MM.1S (cell line): ENCODE measurements around the gene KRT75.

Experiments used
- DNase-seq: peaks from one replicate; pipeline ENCODE4 v3.0.0-alpha.2; 2015
- H2AFZ ChIP-seq: fragments of 300-600 bp; sonication (generic); 2 replicates; pipeline ENCODE4 v1.6.0; 2016; ENCODE audit warnings: antibody characterized with exemption, low read length
- H3F3A ChIP-seq: fragments of 300-600 bp; sonication (generic); 2 replicates; pipeline ENCODE4 v1.6.1; 2016; ENCODE audit warnings: mild to moderate bottlenecking, antibody characterized with exemption, low read length, moderate library complexity, mixed read lengths; ENCODE audit not compliant: insufficient read depth
- H3K27ac ChIP-seq: fragments of 300-600 bp; sonication (generic); 2 replicates; pipeline ENCODE4 v1.5.1; 2016; ENCODE audit warnings: mild to moderate bottlenecking, low read length
- H3K27me3 ChIP-seq: fragments of 300-600 bp; sonication (generic); replicated peaks from 2 replicates; pipeline ENCODE4 v1.6.0; 2016; ENCODE audit warnings: low read length; ENCODE audit not compliant: insufficient read depth
- H3K36me3 ChIP-seq: fragments of 300-600 bp; sonication (generic); replicated peaks from 2 replicates; pipeline ENCODE4 v1.6.1; 2016; ENCODE audit warnings: mild to moderate bottlenecking, low read length, mixed read lengths; ENCODE audit not compliant: insufficient read depth
- H3K4me1 ChIP-seq: fragments of 300-600 bp; sonication (generic); 2 replicates; pipeline ENCODE4 v1.6.1; 2016; ENCODE audit warnings: low read length, mixed read lengths
- H3K4me2 ChIP-seq: fragments of 300-600 bp; sonication (generic); 2 replicates; pipeline ENCODE4 v1.6.0; 2016; ENCODE audit warnings: low read depth, low read length
- H3K4me3 ChIP-seq: fragments of 300-600 bp; sonication (generic); 2 replicates; pipeline ENCODE4 v1.5.1; 2016; ENCODE audit warnings: low read length, mixed read lengths
- H3K79me2 ChIP-seq: fragments of 300-600 bp; sonication (generic); 2 replicates; pipeline ENCODE4 v1.6.1; 2016; ENCODE audit warnings: mixed run types, low read length, mixed read lengths
- H3K9ac ChIP-seq: fragments of 300-600 bp; sonication (generic); 2 replicates; pipeline ENCODE4 v1.6.1; 2016; ENCODE audit warnings: low read length, mixed read lengths
- H3K9me2 ChIP-seq: fragments of 300-600 bp; sonication (generic); replicated peaks from 2 replicates; pipeline ENCODE4 v1.6.1; 2016; ENCODE audit warnings: mild to moderate bottlenecking, low read length, mixed read lengths; ENCODE audit not compliant: insufficient read depth
- H3K9me3 ChIP-seq: fragments of 300-600 bp; sonication (generic); replicated peaks from 2 replicates; pipeline ENCODE4 v1.6.1; 2016; ENCODE audit warnings: mild to moderate bottlenecking, low read length, mixed read lengths; ENCODE audit not compliant: insufficient read depth
- H4K20me1 ChIP-seq: fragments of 300-600 bp; sonication (generic); 2 replicates; pipeline ENCODE4 v1.6.1; 2016; ENCODE audit warnings: mild to moderate bottlenecking, low read length, moderate library complexity, mixed read lengths; ENCODE audit not compliant: insufficient read depth
- CTCF ChIP-seq: fragments of 300-600 bp; sonication (generic); IDR thresholded peaks from 2 replicates; pipeline ENCODE4 v1.5.1; 2016; ENCODE audit warnings: antibody characterized with exemption, low read length, mixed read lengths
- EZH2 ChIP-seq: fragments of 300-600 bp; sonication (generic); optimal IDR thresholded peaks from 2 replicates; pipeline ENCODE3; 2017; ENCODE audit warnings: low read depth, mild to moderate bottlenecking, antibody characterized with exemption, low read length, mixed read lengths
- EZH2phosphoT487 ChIP-seq: fragments of 300-600 bp; sonication (generic); IDR thresholded peaks from 2 replicates; pipeline ENCODE4 v1.6.1; 2018; ENCODE audit warnings: antibody characterized with exemption, low read length

The KRT75 gene

DNA sequence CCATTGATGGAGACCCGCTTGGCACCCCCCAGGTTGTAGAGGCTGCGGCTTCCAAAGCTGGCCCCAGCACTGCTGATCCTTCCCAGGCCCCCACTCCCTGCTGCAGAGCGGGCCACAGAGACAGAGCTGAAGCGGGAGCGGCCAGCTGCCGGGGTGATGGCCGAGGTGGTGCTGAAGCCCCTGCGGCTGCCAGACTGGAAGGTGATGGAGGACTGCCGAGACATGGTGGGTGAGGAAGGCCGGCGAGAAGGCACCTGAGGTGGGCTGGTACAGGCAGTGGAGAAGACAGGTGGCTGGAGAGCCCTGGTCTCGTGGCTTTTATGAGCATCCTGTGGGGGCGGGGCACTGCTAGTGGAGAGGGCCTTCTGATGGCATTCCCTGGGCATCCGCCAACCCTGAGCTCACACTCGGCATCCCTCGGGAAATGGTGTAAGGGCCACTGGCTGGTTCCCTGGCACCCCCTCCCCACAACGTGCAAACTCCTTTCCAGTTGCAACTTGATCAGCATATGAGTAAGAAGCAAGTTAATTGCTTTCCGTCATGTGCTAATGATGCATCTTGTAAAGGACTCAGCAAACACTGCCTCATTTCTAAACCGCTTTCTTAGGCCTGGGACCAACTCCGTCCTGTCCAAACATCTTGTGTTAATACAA lies at the start of gene KRT75:
Gene KRT75 (minus strand): TSS at position 291 of the 653 bp plus-strand sequence. CDS start 67 bp downstream, at position 224.
- no peaks in the 10 kb centered on the region for H3F3A ChIP-seq
- peaks cover 83% of the 10 kb centered on the region for H3K27me3 ChIP-seq
- TF ChIP-seq EZH2 (no peak), EZH2phosphoT487 (no peak), CTCF (no peak)
- H2AFZ ChIP-seq, result no peak within 1 kb of the TSS
- no peaks in the 10 kb centered on the region for H3K36me3 ChIP-seq
- H4K20me1 ChIP-seq, result no peaks in the 10 kb centered on the region
- no peak within 1 kb of the TSS for H3K9ac ChIP-seq
- no peak within 1 kb of the TSS for H3K4me2 ChIP-seq
- H3K9me3 ChIP-seq, result no peaks in the 10 kb centered on the region
- DNase-seq, result no peak
- H3K9me2 ChIP-seq, result no peaks in the 10 kb centered on the region
- no peak within 1 kb of the TSS for H3K4me3 ChIP-seq
- H3K27ac ChIP-seq, result no peak within 1 kb of the TSS
- H3K4me1 ChIP-seq, result no peaks in the 10 kb centered on the region
- H3K79me2 ChIP-seq, result no peaks in the 10 kb centered on the region

- no peaks in the 10 kb centered on the region for H4K20me1 ChIP-seq
- no peak overlapping the region for H3K9ac ChIP-seq
- H3K36me3 ChIP-seq, result no peaks in the 10 kb centered on the region
- no peaks in the 10 kb centered on the region for H3K9me2 ChIP-seq
- H2AFZ ChIP-seq, result no peak overlapping the region
- no peaks in the 10 kb centered on the region; the same call in 1 of the 2 replicates for H3K27me3 ChIP-seq
- H3K4me1 ChIP-seq, result no peaks in the 10 kb centered on the region
- H3K4me3 ChIP-seq, result no peak overlapping the region
- no peaks in the 10 kb centered on the region for H3K9me3 ChIP-seq
- TF ChIP-seq EZH2phosphoT487, result no peak
- TF ChIP-seq EZH2, result no peak
- TF ChIP-seq CTCF, result no peak
- no peak overlapping the region for H3K27ac ChIP-seq
- no peak overlapping the region for H3K4me2 ChIP-seq
- DNase-seq, result no peak
- H3K79me2 ChIP-seq, result no peaks in the 10 kb centered on the region
- H3F3A ChIP-seq, result no peaks in the 10 kb centered on the region
Measured at GRCh38 chr12:52480073-52480472, 45.9 kb upstream of the KRT75 start.

DNA sequence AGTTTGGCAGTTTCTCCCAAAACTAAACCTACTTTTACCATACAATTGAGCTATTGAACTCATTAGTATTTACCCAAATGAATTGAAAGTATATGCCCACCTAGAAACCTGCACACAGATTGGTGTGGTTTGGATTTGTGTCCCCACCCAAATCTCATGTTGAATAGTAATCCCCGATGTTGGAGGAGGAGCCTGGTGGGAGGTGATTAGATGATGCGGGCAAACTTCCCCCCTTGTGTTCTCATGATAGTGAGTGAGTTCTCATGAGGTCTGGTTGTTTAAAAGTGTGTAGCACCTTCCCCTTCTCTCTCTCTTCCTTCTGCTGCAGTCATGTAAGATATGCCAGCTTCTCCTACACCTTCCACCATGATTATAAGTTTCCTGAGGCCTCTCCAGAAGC lies 43.5 kb upstream of the KRT75 start:
- Histone ChIP-seq H3K27me3 (no peaks in the 10 kb centered on the region; the same call in 1 of the 2 replicates), H3K27ac (no peak overlapping the region), H4K20me1 (no peaks in the 10 kb centered on the region), H3K36me3 (no peaks in the 10 kb centered on the region), H3K4me3 (no peak overlapping the region), H3F3A (no peaks in the 10 kb centered on the region), H2AFZ (no peak overlapping the region), H3K4me1 (no peaks in the 10 kb centered on the region), H3K9ac (no peak overlapping the region), H3K79me2 (no peaks in the 10 kb centered on the region), H3K9me2 (no peaks in the 10 kb centered on the region), H3K9me3 (no peaks in the 10 kb centered on the region), H3K4me2 (no peak overlapping the region)
- DNase-seq, result no peak
- no peak for TF ChIP-seq EZH2phosphoT487
- no peak for TF ChIP-seq EZH2
- TF ChIP-seq CTCF, result no peak
